ENCODE data around the gene SARNP.

Gene SARNP

GRCh38 chr12:55738123-55739024, 79.2 kb downstream of the SARNP start:
- peaks cover 14% of the 10 kb centered on the region for H3K4me1 ChIP-seq
- no peaks in the 10 kb centered on the region for H3K36me3 ChIP-seq (ENCODE audit: control insufficient read depth, insufficient read depth, low read length)
- no peak overlapping the region for H3K9ac ChIP-seq
- H3K4me3 ChIP-seq (ENCODE audit: low read depth, low read length) = peak overlapping the region; percentile 79
- H3K27me3 ChIP-seq (ENCODE audit: control insufficient read depth, insufficient read depth, low read length) = no peaks in the 10 kb centered on the region
- H3K27ac ChIP-seq = peak overlapping the region; percentile 69
- TF ChIP-seq CTCF (IDR thresholded peaks at IDR 0.05) = peak; percentile 90
- peak overlapping the region; percentile 91 for H2AFZ ChIP-seq
- H3K4me2 ChIP-seq (ENCODE audit: low read length) = peak overlapping the region; percentile 81
- peaks cover 8% of the 10 kb centered on the region for H3K79me2 ChIP-seq
- no peaks in the 10 kb centered on the region for H3K9me3 ChIP-seq (ENCODE audit: control insufficient read depth, low read length)

- peak overlapping the region; percentile 91 for H2AFZ ChIP-seq
- TF ChIP-seq CTCF (IDR thresholded peaks at IDR 0.05) = no peak
- no peaks in the 10 kb centered on the region for H3K36me3 ChIP-seq (ENCODE audit: control insufficient read depth, insufficient read depth, low read length)
- peak overlapping the region; percentile 81 for H3K4me2 ChIP-seq (ENCODE audit: low read length)
- peaks cover 14% of the 10 kb centered on the region for H3K4me1 ChIP-seq
- no peaks in the 10 kb centered on the region for H3K27me3 ChIP-seq (ENCODE audit: control insufficient read depth, insufficient read depth, low read length)
- peaks cover 11% of the 10 kb centered on the region for H3K79me2 ChIP-seq
- H3K4me3 ChIP-seq (ENCODE audit: low read depth, low read length) = peak overlapping the region; percentile 79
- H3K9ac ChIP-seq = no peak overlapping the region
- peak overlapping the region; percentile 69 for H3K27ac ChIP-seq
- no peaks in the 10 kb centered on the region for H3K9me3 ChIP-seq (ENCODE audit: control insufficient read depth, low read length)
These were observed 79.9 kb downstream of the SARNP start for GRCh38 chr12:55737581-55738122.

GRCh38 chr12:55736780-55737580, 80.5 kb downstream of the SARNP start:
- H3K4me2 ChIP-seq (ENCODE audit: low read length) = peak overlapping the region; percentile 81
- H3K36me3 ChIP-seq (ENCODE audit: control insufficient read depth, insufficient read depth, low read length) = no peaks in the 10 kb centered on the region
- H3K27ac ChIP-seq = peak overlapping the region; percentile 69
- no peaks in the 10 kb centered on the region for H3K9me3 ChIP-seq (ENCODE audit: control insufficient read depth, low read length)
- H3K9ac ChIP-seq = no peak overlapping the region
- no peaks in the 10 kb centered on the region for H3K27me3 ChIP-seq (ENCODE audit: control insufficient read depth, insufficient read depth, low read length)
- TF ChIP-seq CTCF (IDR thresholded peaks at IDR 0.05) = peak; percentile 98
- H3K4me3 ChIP-seq (ENCODE audit: low read depth, low read length) = peak overlapping the region; percentile 17
- H3K4me1 ChIP-seq = peaks cover 14% of the 10 kb centered on the region
- peak overlapping the region; percentile 91 for H2AFZ ChIP-seq
- H3K79me2 ChIP-seq = peaks cover 11% of the 10 kb centered on the region

- Histone ChIP-seq H3K4me1 (peaks cover 14% of the 10 kb centered on the region), H3K27me3 (ENCODE audit: control insufficient read depth, insufficient read depth, low read length) (no peaks in the 10 kb centered on the region), H3K79me2 (peaks cover 11% of the 10 kb centered on the region), H3K4me2 (ENCODE audit: low read length) (no peak overlapping the region), H3K9me3 (ENCODE audit: control insufficient read depth, low read length) (no peaks in the 10 kb centered on the region), H3K36me3 (ENCODE audit: control insufficient read depth, insufficient read depth, low read length) (no peaks in the 10 kb centered on the region), H3K27ac (no peak overlapping the region), H3K4me3 (ENCODE audit: low read depth, low read length) (no peak overlapping the region), H3K9ac (no peak overlapping the region), H2AFZ (no peak overlapping the region)
- no peak for TF ChIP-seq CTCF (IDR thresholded peaks at IDR 0.05)
These were observed 81.4 kb downstream of the SARNP start for GRCh38 chr12:55736076-55736475.

Measured in parathyroid adenoma (tissue), 2 donors.